Ovary (tissue), 9 donors: ENCODE measurements around the gene SCT. TPM values are rescaled to one million over a fixed set of nuclear protein-coding genes. Genes with fewer than 3 reads are reported as not detected.
A peak's percentile ranks its signal among the peaks of the same experiment; 100 is the strongest.

Source experiments
- DNase-seq, 5 donors: peaks; one replicate each; pipeline ENCODE4 v3.0.0-alpha.2; 2019 to 2020
- H3K27ac ChIP-seq, 2 donors: fragments of 200-600 bp; one replicate each; pipeline versions ENCODE4 v1.5.1 to v1.8.0; 2019 to 2022
- H3K27me3 ChIP-seq: fragments of 200-600 bp; one replicate; pipeline ENCODE4 v1.8.0; 2022
- H3K36me3 ChIP-seq: fragments of 200-600 bp; sonication (generic); one replicate; pipeline ENCODE4 v1.5.1; 2019
- H3K4me1 ChIP-seq: one replicate; pipeline ENCODE4 v1.8.1; 2013; ENCODE audit warnings: mild to moderate bottlenecking, moderate library complexity; ENCODE audit not compliant: insufficient read depth
- H3K4me3 ChIP-seq: fragments of 200-600 bp; sonication (generic); one replicate; pipeline ENCODE4 v1.5.1; 2017
- H3K9me3 ChIP-seq, 2 donors: fragments of 200-600 bp in 1 of 2; sonication (generic) in 1 of 2; one replicate each; pipeline versions ENCODE4 v1.5.1 to v1.8.1; 2013 to 2019; ENCODE audit warnings: mild to moderate bottlenecking in 1 of 2, moderate library complexity in 1 of 2
- EP300 ChIP-seq: sonication (generic); formaldehyde crosslinking; IDR thresholded peaks from one replicate; pipeline ENCODE4 v1.6.1; 2017; ENCODE audit warnings: antibody characterized with exemption
- POLR2A ChIP-seq: fragments of 450-650 bp; IDR thresholded peaks from one replicate; pipeline ENCODE4 v1.6.1; 2017; ENCODE audit warnings: antibody characterized with exemption, mild to moderate bottlenecking, moderate library complexity
- WGBS, 3 donors: extraction: QIAGEN DNeasy Blood & Tissue Kit in 1 of 3; methylation state at CpG; one replicate each; pipeline versions ENCODE4 v1.1.5 to v1.1.7; 2013 to 2017; 5-methylcytosine and 5-hydroxymethylcytosine counted together
- intact Hi-C, 4 donors: fragments of 100-400 bp; cut with DNase I; formaldehyde crosslinking; loops; one replicate each; pipeline versions ENCODE4 v1.11.0 to v1.15.1; 2022 to 2023
- polyA plus RNA-seq, 2 donors: library from polyadenylated mRNA; stranded (reverse); fragments of 200-250 nt in 1 of 2; fragments of 350-450 nt in 1 of 2; fragmentation: Illumina TruSeq in 1 of 2; extraction: RNeasy Lipid Tissue Mini Kit (QIAGEN cat#74804) in 1 of 2; gene quantifications; one replicate each; pipeline ENCODE4 v1.2.3, GENCODE V29; 2013 to 2014
- total RNA-seq, 7 donors: library from RNA; depleted of rRNA in 2 of 7; stranded (reverse); fragments of >200 nt in 2 of 7; fragmentation: NEBNext Ultra II Directional in 3 of 7; extraction: Animal tissue kit (Norgen Biotek cat#: 25700) in 3 of 7; gene quantifications; one replicate each; pipeline versions ENCODE4 v1.1.0 to v1.2.4, GENCODE V29; 2016 to 2023
- TF ChIP-seq, protein P1 (sequence below), 3 donors: fragments of 450-650 bp in 2 of 3; fragments of 200-600 bp in 1 of 3; IDR thresholded peaks; one replicate each; pipeline versions ENCODE4 v1.5.1 to v1.8.0; 2016 to 2022; ENCODE audit warnings: antibody characterized with exemption in 3 of 3, mild to moderate bottlenecking in 1 of 3
- donor health status: DM: no; HTN: no; CAD: no; lungs with moderate emphysema.
- donor health status: DM: no; HTN: no; CAD: no.
- donor health status: Bipolar disorder and iron deficiency.
- donor health status: DM: yes; HTN: yes; CAD: no.
- donor health status: DM: no; HTN: no; CAD: no.
- donor health status: DM: yes; HTN: yes; CAD: no.

SCT gene
- total and polyA plus RNA-seq, 9 donors = 0.68 TPM; not detected in 8

DNA sequence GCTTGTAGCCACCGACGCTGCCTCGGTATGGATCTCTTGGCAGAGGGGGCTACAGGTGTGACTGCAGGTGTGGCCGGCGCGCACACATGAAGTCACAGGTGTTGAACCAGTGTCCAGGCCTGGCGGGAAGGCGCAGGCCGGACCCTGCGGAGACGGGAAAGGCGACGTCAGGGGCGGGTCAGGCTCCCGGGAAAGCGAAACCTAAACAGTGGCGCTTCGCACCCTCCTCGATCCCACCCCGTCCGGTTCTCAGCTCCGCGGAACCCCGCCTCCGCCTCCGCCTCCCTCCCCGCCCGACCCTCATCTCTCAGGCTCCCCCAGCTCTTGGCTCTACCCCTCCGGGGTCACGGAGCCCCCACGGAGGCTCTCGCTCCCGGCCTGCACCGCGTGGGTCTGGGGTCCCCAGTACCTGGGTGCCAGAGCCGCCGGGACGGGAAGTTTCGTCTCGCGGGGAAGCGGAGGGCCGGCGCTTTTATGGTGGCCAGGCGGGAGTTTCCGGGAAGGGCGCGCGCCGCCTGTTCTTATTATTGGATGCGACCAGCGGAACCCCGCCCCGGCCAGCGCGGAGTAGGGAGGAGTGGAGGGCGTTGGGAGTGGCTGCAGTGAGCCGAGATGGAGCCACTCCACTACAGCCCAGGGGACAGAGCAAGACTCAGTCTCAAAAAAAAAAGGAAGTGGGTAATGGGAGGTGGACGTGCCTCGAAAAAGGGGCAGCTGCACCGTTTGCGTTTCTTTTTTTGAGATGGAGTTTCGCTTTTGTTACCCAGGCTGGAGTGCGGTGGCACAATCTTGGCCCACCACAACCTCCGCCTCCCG is 11.3 kb downstream of the SCT start, which contains the start of gene IRF7:
Gene IRF7 (minus strand): TSS at position 447 of the 816 bp plus-strand sequence. CDS start 586 bp downstream, outside the sequence.
- TF ChIP-seq POLR2A (peak; percentile 62), EP300 (no peak)
- TF ChIP-seq, protein P1, sequence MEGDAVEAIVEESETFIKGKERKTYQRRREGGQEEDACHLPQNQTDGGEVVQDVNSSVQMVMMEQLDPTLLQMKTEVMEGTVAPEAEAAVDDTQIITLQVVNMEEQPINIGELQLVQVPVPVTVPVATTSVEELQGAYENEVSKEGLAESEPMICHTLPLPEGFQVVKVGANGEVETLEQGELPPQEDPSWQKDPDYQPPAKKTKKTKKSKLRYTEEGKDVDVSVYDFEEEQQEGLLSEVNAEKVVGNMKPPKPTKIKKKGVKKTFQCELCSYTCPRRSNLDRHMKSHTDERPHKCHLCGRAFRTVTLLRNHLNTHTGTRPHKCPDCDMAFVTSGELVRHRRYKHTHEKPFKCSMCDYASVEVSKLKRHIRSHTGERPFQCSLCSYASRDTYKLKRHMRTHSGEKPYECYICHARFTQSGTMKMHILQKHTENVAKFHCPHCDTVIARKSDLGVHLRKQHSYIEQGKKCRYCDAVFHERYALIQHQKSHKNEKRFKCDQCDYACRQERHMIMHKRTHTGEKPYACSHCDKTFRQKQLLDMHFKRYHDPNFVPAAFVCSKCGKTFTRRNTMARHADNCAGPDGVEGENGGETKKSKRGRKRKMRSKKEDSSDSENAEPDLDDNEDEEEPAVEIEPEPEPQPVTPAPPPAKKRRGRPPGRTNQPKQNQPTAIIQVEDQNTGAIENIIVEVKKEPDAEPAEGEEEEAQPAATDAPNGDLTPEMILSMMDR (IDR thresholded peaks at IDR 0.05) = no peak
- WGBS, 3 donors = 4 to 5% (median 5%) methylated on average over 47 to 66 of the region's 66 CpGs
- Histone ChIP-seq H3K27ac (peak within 1 kb of the TSS; percentile 62 to 80), H3K36me3 (no peaks in the 10 kb centered on the region), H3K4me3 (peak within 1 kb of the TSS; percentile 59), H3K4me1 (peaks cover 8% of the 10 kb centered on the region), H3K9me3 (no peaks in the 10 kb centered on the region), H3K27me3 (no peaks in the 10 kb centered on the region)
- intact Hi-C loops = loop anchor here in 1 of 4 donors (10.0 kb wide), 1 partner anchor 59 kb away; no protein-coding TSS in a partner anchor
- DNase-seq = peak; percentile 88 to 93 (median 91)

DNA sequence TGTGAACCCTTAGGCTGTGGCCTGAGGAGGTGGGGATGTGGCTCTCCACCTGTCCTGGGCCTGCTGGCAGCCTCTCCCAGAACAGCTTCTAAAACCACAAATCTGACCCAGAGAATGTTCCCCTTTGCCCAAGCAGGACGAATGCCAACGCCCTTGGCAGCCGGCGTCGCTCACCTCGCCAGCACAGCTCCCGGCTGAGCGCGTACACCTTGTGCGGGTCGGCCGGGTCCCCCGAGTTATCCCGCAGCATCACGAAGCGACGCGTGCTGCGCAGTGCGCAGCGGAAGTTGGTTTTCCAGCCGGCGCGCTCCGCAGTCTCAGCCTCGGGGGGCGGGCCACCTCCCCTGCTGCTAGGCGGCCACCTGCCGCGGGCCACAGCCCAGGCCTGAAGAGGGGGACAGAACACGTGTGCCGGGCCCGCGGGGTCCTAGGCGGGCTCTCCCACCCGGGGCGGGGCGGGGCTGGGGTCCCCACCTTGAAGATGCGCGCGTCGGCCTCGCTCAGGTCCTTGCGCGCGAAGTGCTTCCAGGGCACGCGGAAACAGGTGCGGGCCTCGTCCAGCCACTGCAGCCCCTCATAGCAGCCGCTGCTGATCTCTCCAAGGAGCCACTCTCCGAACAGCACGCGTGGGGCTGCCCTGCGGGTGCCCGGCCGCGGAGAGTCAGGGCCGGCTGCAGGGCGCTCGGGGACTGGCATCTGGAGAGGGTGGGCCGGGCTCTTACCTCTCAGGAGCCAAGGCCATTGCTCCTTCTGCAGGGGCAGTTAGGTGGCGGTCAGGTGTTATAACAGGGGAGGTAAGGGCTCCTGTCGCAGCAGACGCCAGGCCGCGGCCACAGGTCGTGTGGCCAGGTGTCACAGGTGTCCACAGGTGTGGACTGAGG is 12.1 kb downstream of the SCT start:
- H3K27me3 ChIP-seq = no peaks in the 10 kb centered on the region
- 36 to 53% (median 50%) methylated on average over 29 to 68 of the region's 68 CpGs for WGBS, 3 donors
- peak overlapping the region; percentile 62 to 80 for H3K27ac ChIP-seq
- no peaks in the 10 kb centered on the region for H3K9me3 ChIP-seq
- no peaks in the 10 kb centered on the region for H3K36me3 ChIP-seq
- H3K4me3 ChIP-seq = peak overlapping the region; percentile 59
- peaks cover 8% of the 10 kb centered on the region for H3K4me1 ChIP-seq
- intact Hi-C loops = loop anchor here in 1 of 4 donors (10.0 kb wide), 1 partner anchor 60 kb away; no protein-coding TSS in a partner anchor
- DNase-seq = peak in 4 of 5 donors; percentile 35 to 67 (median 56)
- TF ChIP-seq EP300 (no peak), POLR2A (no peak)
- TF ChIP-seq, protein P1 (IDR thresholded peaks at IDR 0.05) = no peak

DNA sequence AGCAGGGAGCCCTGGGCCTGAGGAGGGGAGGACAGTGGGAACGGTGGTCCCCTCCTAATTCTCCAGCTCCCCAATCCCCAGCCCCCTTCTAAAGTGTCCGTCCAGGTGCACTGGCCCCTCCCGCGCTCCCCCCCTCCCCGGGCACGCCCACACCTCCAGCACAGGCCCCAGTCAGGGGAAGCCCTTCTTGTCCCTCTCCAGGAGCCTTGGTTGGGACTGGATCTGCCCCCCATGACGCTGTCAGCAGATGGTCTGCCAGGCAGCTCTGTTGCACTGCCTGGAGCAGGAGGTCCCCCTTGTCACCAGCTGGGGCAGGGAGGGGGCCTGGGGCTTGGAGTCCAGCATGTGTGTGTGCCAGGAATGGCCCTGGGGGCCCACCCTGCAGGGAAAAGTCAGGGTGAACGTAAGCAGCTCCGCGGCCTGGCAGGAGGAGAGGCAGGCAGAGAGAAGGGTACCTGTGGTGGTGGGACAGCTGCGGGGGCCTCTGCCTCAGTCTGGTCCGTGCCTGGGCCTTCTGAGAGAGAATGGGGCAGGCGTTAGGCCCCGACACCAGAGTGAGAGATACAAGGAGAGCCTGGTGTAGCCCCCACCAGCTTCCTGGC is 12.9 kb downstream of the SCT start:
- H3K4me3 ChIP-seq = no peak overlapping the region
- H3K4me1 ChIP-seq = peaks cover 8% of the 10 kb centered on the region
- peak overlapping the region; percentile 8 to 80 for H3K27ac ChIP-seq
- no peaks in the 10 kb centered on the region for H3K36me3 ChIP-seq
- DNase-seq = peak in 3 of 5 donors; percentile 23 to 49 (median 40)
- no peaks in the 10 kb centered on the region for H3K27me3 ChIP-seq
- TF ChIP-seq EP300 (no peak), POLR2A (no peak)
- TF ChIP-seq, protein P1 (IDR thresholded peaks at IDR 0.05) = no peak
- intact Hi-C loops = loop anchor here in 1 of 4 donors (10.0 kb wide), 1 partner anchor 61 kb away; no protein-coding TSS in a partner anchor
- 66 to 78% (median 68%) methylated on average over 14 of the region's 14 CpGs for WGBS, 3 donors
- H3K9me3 ChIP-seq = no peaks in the 10 kb centered on the region
